Mesenteric fat pad (tissue), 1 donor: ENCODE data around the gene RGS16. TPM values are rescaled to one million over a fixed set of nuclear protein-coding genes. Genes with fewer than 3 reads are reported as not detected.

Source experiments
- DNase-seq: peaks from one replicate; pipeline ENCODE4 v3.0.0-alpha.2; 2020; ENCODE audit warnings: low spot score
- total RNA-seq: library from RNA; stranded (reverse); fragmentation: NEBNext Ultra II Directional; extraction: Animal tissue kit (Norgen Biotek cat#: 25700); gene quantifications from one replicate; pipeline ENCODE4 v1.2.1, GENCODE V29; 2021
- donor health status: DM: yes; HTN: yes; CAD: no.

The RGS16 gene
- total RNA-seq, 1 donor from 2014 or later, result 25.0 TPM

GRCh38 chr1:182610606-182611194 lies 6.5 kb upstream of the RGS16 start:
- no peak for DNase-seq

- no peak for DNase-seq
Observed at GRCh38 chr1:182608845-182609610, 4.8 kb upstream of the RGS16 start.

- no peak for DNase-seq
Observed at GRCh38 chr1:182608236-182608635, 4.0 kb upstream of the RGS16 start.

- DNase-seq, result no peak
Observed at GRCh38 chr1:182607566-182607965, 3.4 kb upstream of the RGS16 start.

- no peak for DNase-seq
Observed at GRCh38 chr1:182603646-182604174, 479 bp downstream of the RGS16 start.

GRCh38 chr1:182602935-182603645 lies 1.1 kb downstream of the RGS16 start:
- no peak for DNase-seq

GRCh38 chr1:182601913-182602312 lies 2.3 kb downstream of the RGS16 start:
- DNase-seq, result no peak

- DNase-seq, result no peak
Observed at GRCh38 chr1:182601416-182601786, 2.8 kb downstream of the RGS16 start.

GRCh38 chr1:182600745-182601415 lies 3.3 kb downstream of the RGS16 start:
- no peak for DNase-seq

- no peak for DNase-seq
Observed at GRCh38 chr1:182600036-182600713, 4.0 kb downstream of the RGS16 start.

GRCh38 chr1:182599339-182599738 lies 4.8 kb downstream of the RGS16 start:
- DNase-seq, result no peak

GRCh38 chr1:182598296-182598695 lies 5.9 kb downstream of the RGS16 start:
- no peak for DNase-seq

GRCh38 chr1:182596934-182597333 lies 7.3 kb downstream of the RGS16 start:
- DNase-seq, result no peak

GRCh38 chr1:182595641-182596240 lies 8.4 kb downstream of the RGS16 start:
- no peak for DNase-seq

- DNase-seq, result no peak
Observed at GRCh38 chr1:182589931-182590330, 14.3 kb downstream of the RGS16 start.

GRCh38 chr1:182589520-182589919 lies 14.7 kb downstream of the RGS16 start:
- no peak for DNase-seq

GRCh38 chr1:182588500-182589396 lies 15.4 kb downstream of the RGS16 start, which contains the start of gene RNASEL:
RNASEL (minus strand) TSS chr1:182589256; CDS start chr1:182586806, 2,450 bp downstream.
- no peak for DNase-seq

- no peak for DNase-seq
Observed at GRCh38 chr1:182587666-182588499, 16.3 kb downstream of the RGS16 start.
